G401 (cell line): ENCODE results near the gene REV3L. TPM values are rescaled to one million over a fixed set of nuclear protein-coding genes. Genes with fewer than 3 reads are reported as not detected.
"Not testable (repeated sequence)": the region's sequence is repeated elsewhere in the genome, so short reads cannot be mapped to it uniquely, and the experiment has no call there.

Experiments
- DNase-seq: peaks from one replicate; pipeline ENCODE4 v3.0.0-alpha.2; 2015; ENCODE audit warnings: low spot score
- in situ Hi-C: cut with HindIII; loops from 2 replicates; pipeline ENCODE4 v1.10.0; 2016; ENCODE audit warnings: low sequenced_read_pairs, mixed read lengths
- total RNA-seq: library from RNA; depleted of rRNA; stranded (reverse); fragments of >200 nt; shearing (Covaris generic); gene quantifications from 2 replicates; pipeline ENCODE4 v1.2.3, GENCODE V29; 2014

Gene REV3L
- total RNA-seq, 1 experiment from 2014 or later, result 13.7 TPM

- in situ Hi-C loops, result no loop called here
- DNase-seq, result no peak
These were observed 143.7 kb downstream of the REV3L start for GRCh38 chr6:111339294-111339693.

GRCh38 chr6:111338843-111339242 lies 144.2 kb downstream of the REV3L start:
- in situ Hi-C loops, result no loop called here
- DNase-seq, result no peak

DNA sequence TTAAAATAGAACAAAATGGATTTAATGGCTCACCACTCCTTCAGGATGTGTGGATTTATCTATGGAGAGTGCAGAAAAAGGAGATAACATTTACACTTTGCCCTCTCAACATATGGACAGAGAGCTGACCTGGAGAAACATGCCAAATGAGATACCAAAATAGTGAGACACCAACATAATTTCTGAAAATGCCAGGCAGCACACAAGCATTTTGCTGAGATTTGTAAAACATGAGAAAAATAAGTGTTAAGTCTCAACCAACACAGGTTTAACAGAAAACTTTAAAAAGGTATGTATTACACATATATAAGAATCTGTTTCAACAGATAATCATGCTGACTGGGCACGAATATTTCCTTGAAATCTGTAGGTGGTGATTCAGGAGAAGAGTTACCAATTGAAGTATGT lies 145.2 kb downstream of the REV3L start:
- in situ Hi-C loops, result no loop called here
- no peak for DNase-seq

DNA sequence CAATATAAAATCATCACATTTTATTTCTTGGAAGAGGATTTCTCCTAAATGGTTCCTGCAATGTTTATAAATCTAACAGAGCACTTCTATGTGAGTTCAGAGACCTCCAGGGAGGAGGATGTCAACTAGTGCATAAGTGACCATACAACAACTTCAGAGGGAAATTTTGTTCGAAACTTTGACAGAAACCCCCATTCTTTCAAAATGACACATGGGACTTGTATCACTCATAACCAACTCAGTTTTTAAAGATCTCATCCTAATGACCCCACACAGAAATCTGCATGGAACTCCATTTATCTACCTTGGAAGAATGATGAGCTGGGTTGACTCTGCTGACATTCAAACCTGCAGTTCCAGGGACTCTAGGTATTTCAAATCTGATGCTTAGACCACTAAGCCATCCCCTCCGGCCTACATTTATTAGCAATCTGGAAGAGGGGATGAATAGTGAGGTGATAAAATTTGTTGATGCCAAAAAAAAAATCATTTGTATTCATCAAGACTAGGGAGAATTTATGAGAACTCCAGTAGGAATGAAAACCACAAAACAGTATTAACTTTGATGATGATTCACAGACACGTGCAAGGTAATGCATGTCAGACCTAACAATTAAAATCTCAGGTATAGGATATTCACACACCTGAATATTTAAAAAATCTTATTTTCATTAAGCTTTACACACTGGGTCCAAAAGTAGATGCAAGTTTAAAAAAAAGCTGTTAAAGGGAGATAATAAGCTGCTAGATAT lies 153.0 kb downstream of the REV3L start:
- in situ Hi-C loops, result no loop called here

DNA sequence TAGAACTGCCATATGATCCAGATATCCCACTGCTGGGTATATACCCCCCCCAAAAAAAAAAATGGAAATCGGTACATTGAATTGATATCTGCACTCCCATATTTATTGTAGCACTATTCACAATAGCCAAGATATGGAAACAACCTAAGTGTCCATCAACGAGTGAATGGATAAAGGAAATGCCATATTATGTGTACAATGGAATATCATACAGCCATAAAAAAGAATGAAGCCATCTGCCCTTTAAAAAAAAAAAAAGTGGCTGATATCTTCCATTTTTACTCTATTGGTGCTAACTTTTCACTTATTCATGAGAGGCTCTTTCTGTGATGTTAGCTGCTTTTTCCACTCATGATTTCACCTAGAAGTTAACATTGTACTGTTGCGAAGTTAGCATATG lies 156.5 kb downstream of the REV3L start:
- DNase-seq, result no peak
- in situ Hi-C loops, result no loop called here

More for the DNA sequence above, 153.0 kb downstream of the REV3L start:
- DNase-seq, result no peak

DNA sequence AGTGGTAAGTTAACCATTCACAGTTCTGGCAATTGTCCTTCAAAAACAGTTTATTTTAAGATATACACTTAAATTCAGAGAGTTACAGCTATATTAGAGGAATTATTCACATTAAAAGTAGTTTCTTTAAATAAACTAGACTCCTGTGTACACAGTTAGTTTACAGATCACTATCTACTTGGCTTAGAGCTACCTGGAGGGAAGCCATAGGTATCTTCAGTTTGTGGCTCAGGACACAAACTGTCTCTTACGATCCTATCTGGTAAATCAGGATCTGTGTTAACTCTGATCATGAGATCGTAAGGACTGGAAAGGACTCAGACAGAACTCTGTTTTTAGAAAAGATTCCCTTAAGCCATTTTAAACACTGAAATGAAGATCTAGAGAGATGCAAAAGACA lies 160.9 kb downstream of the REV3L start:
- in situ Hi-C loops, result no loop called here
- no peak for DNase-seq

DNA sequence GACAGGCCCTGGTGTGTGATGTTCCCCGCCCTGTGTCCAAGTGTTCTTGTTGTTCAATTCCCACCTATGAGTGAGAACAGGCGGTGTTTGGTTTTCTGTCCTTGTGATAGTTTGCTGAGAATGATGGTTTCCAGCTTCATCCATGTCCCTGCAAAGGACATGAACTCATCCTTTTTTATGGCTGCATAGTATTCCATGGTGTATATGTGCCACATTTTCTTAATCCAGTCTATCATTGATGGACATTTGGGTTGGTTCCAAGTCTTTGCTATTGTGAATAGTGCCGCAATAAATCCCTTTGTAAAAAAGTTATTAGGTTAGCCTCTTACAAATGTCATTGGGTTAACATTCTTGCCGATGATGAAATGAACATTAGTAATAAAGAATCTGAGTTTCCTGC lies 175.1 kb downstream of the REV3L start:
- DNase-seq, in situ Hi-C loops: not testable (repeated sequence)

GRCh38 chr6:111307275-111307858 lies 175.7 kb downstream of the REV3L start:
- in situ Hi-C loops, result no loop called here

DNA sequence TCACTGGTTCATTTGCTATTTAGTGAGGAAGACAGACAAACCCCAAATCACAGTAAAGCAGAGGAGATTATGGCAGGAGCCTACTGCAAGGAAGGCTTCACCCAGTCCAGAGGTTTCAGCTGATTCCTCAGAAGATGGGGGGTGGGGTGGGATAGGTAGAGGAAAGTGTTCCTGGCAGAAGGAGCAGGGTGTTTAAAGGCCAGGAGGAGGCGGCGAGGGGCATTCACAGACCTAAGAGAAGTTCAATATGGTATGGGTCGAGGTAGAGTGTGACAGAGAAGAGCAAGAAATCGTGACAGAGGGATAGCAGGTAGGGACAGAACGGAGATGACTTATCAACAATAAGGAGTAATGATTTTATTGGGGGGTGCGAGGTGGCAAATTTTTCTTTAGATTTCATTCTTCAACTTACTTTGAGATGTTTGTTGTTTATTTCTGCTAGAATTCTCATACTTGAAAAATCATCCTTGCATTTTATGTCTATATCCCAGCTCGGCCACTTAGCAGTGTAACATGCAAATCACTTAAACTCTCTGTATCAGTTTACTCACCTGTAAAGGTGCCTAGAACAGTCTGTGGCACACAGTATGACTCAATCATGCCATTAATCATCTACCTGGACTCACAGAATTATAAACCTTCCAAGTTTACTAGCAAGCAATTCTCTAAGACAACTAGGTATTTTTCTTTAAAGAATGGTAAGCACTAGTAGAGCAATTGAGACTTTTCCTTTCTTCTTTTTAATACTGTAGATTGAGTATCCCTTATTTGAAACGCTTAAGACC lies 176.7 kb downstream of the REV3L start:
- in situ Hi-C loops, result no loop called here

More at GRCh38 chr6:111307275-111307858, 175.7 kb downstream of the REV3L start:
- DNase-seq, result no peak

GRCh38 chr6:111301946-111302345 lies 181.1 kb downstream of the REV3L start:
- in situ Hi-C loops, result no loop called here

More for the DNA sequence above, 176.7 kb downstream of the REV3L start:
- no peak for DNase-seq

GRCh38 chr6:111300938-111301800 lies 181.8 kb downstream of the REV3L start:
- in situ Hi-C loops, result not testable (repeated sequence)

More at GRCh38 chr6:111301946-111302345, 181.1 kb downstream of the REV3L start:
- DNase-seq, result no peak

GRCh38 chr6:111297776-111298175 lies 185.2 kb downstream of the REV3L start:
- DNase-seq, result no peak
- in situ Hi-C loops, result no loop called here

More at GRCh38 chr6:111300938-111301800, 181.8 kb downstream of the REV3L start:
- DNase-seq, result not testable (repeated sequence)

DNA sequence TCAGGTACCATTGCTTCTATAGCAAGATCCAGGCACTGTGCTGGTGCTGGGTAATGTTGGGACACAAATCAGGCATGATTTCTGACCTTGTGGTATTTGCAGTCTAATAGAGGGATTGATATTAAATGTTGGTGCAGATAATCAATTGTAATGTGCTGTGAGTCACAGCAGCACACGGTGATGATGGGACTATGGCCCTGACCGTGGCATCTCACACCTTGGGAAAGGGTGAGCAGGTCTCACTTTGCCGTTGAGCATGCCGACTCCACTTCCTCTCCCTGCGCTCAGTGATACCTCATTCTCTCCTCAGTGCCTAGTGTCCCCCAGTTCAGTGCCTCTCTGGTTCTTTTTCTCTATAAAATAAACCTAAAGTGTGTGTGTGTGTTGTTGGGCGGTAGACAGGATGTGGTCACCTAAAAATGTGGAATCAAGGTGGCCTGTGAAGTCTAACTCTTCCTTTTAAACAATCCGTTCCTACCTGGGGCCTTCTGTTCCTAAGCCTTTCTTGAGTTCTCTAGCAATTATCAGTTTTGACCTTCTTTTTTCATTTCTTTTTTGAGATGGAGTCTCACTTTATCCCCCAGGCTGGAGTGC lies 188.5 kb downstream of the REV3L start:
- no peak for DNase-seq
- in situ Hi-C loops, result no loop called here

DNA sequence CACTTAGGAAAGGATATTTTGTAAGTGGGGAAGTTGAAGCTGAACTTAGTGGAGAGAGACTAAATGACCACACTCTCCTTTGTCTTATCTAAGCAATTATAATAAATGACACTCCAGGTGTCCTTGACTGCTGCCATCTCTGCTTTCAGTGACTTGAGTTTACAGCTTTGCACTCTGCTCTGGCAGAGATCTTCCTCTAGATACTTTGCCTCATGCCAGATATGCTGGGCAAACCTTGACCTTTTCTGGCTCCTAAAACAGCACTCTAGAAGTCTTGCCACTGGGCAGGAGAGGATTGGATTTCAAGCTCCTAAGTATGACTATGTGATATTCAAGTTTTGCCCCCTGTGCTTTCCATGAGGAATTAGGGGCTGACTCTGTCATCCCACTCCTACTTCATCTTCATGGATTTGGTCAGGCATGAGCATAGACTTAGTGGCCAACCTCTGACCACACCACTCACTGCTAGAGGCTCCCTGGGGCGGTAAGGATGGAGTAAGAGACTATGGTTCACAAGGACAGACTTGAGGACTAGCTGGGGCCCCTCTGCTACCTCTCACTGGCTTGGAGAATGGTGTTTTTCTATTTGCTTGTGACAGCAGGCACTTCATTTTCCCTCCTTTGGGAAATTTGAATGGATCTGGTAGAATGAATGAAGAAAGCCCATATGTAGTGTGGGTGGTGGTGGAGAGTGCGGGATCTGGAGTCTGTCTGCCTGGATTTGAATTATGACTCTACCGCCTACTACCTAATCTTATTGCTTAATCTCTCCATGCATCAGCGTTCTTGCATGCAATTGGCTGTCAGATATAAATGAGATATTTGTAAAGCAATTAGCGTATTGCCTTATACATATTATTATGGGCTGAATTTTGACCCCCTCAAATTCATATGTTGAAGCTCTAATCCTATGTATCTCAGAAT lies 191.4 kb downstream of the REV3L start:
- in situ Hi-C loops, result no loop called here

DNA sequence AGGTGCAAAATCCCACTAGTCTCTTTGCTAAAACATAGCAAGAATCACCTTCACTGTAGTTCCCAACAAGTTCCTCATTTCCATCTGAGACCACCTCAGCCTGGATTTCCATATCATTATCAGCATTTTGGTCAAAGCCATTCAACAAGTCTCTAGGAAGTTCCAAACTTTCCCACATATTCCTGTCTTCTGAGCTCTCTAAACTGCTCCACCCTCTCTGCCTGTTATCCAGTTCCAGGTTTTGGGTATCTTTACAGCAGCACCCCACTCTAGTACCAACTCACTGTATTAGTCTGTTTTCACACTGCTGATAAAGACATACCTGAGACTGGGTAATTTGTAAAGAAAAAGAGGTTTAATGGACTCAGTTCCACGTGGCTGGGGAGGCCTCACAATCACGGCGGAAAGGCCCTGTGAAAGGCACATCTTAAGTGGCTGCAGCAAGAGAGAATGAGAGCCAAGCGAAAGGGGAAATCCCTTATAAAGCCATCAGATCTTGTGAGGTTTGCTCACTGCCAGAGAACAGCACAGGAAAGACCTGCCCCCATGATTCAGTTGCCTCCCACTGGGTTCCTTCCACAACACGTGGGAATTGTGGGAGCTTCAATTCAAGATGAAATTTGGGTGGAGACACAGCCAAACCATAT lies 192.2 kb downstream of the REV3L start:
- in situ Hi-C loops, DNase-seq: not testable (repeated sequence)

More for the DNA sequence above, 191.4 kb downstream of the REV3L start:
- no peak for DNase-seq

GRCh38 chr6:111284356-111284755 lies 198.7 kb downstream of the REV3L start:
- in situ Hi-C loops, DNase-seq: not testable (repeated sequence)

GRCh38 chr6:111283707-111284106 lies 199.3 kb downstream of the REV3L start:
- in situ Hi-C loops, result no loop called here

More at GRCh38 chr6:111283707-111284106, 199.3 kb downstream of the REV3L start:
- no peak for DNase-seq
